Embryonic facial prominence (tissue), 1 donor: ENCODE data around the gene PEAK3.
"Not testable (repeated sequence)": the region's sequence is repeated elsewhere in the genome, so short reads cannot be mapped to it uniquely, and the experiment has no call there.

Experiments
- DNase-seq: peaks from one replicate; pipeline ENCODE4 v3.0.0-alpha.2; 2016; ENCODE audit errors: extremely low spot score

The PEAK3 gene

GRCh38 chr19:2288818-2289713, 7.1 kb upstream of the PEAK3 start:
- DNase-seq = no peak

GRCh38 chr19:2288338-2288817, 6.4 kb upstream of the PEAK3 start:
- no peak for DNase-seq

- no peak for DNase-seq
These were observed 5.8 kb upstream of the PEAK3 start for GRCh38 chr19:2287585-2288337.

- DNase-seq = no peak
These were observed 4.6 kb upstream of the PEAK3 start for GRCh38 chr19:2286402-2287140.

GRCh38 chr19:2283835-2284507, 2.0 kb upstream of the PEAK3 start:
- no peak for DNase-seq

- DNase-seq = no peak
These were observed 875 bp upstream of the PEAK3 start for GRCh38 chr19:2282862-2283237.

- not testable (repeated sequence) for DNase-seq
These were observed 512 bp downstream of the PEAK3 start for GRCh38 chr19:2281265-2282061.

- no peak for DNase-seq
These were observed 1.2 kb downstream of the PEAK3 start for GRCh38 chr19:2280633-2281264.

- DNase-seq = no peak
These were observed 3.4 kb downstream of the PEAK3 start for GRCh38 chr19:2278459-2279158.

- DNase-seq = no peak
These were observed 4.8 kb downstream of the PEAK3 start for GRCh38 chr19:2277138-2277537.

- no peak for DNase-seq
These were observed 5.5 kb downstream of the PEAK3 start for GRCh38 chr19:2276429-2276986.

GRCh38 chr19:2275588-2276428, 6.2 kb downstream of the PEAK3 start:
- no peak for DNase-seq

- DNase-seq = no peak
These were observed 6.9 kb downstream of the PEAK3 start for GRCh38 chr19:2274931-2275535.

GRCh38 chr19:2274185-2274711, 7.7 kb downstream of the PEAK3 start:
- DNase-seq = no peak

GRCh38 chr19:2273356-2274184, 8.4 kb downstream of the PEAK3 start:
- DNase-seq = no peak

- no peak for DNase-seq
These were observed 10.5 kb downstream of the PEAK3 start for GRCh38 chr19:2271234-2272103.
